AG09309 (cell line): ENCODE results near the gene TIMM21.

Experiments
- DNase-seq: peaks from one replicate; pipeline ENCODE4 v3.0.0-alpha.2; 2010; ENCODE audit warnings: low read depth
- H3K4me3 ChIP-seq: 2 replicates; pipeline ENCODE4 v1.5.1; 2011; ENCODE audit warnings: mild to moderate bottlenecking, low read depth, low read length, moderate library complexity; ENCODE audit not compliant: control insufficient read depth
- CTCF ChIP-seq: IDR thresholded peaks from 2 replicates; pipeline ENCODE4 v1.5.1; 2011; ENCODE audit warnings: mild to moderate bottlenecking, low read depth, low read length, inconsistent platforms; ENCODE audit not compliant: insufficient read depth, control insufficient read depth; ENCODE audit errors: missing control alignments

Gene TIMM21

GRCh38 chr18:74204526-74205152, 56.3 kb downstream of the TIMM21 start:
- no peak for DNase-seq
- TF ChIP-seq CTCF = no peak
- H3K4me3 ChIP-seq = no peak overlapping the region
